PC-9 (cell line): Measurements from ENCODE around the gene ELMO1.

Source experiments
- EZH2 ChIP-seq: fragments of 200-600 bp; sonication (generic); IDR thresholded peaks from 2 replicates; pipeline ENCODE4 v1.8.0; 2017; ENCODE audit warnings: antibody characterized with exemption, low read depth
- TF ChIP-seq, protein P1 (sequence below): fragments of 200-600 bp; sonication (generic); conservative IDR thresholded peaks from 2 replicates; pipeline ENCODE4 v1.6.1; 2017; ENCODE audit warnings: mixed run types, antibody characterized with exemption, mild to moderate bottlenecking, moderate library complexity

GRCh38 chr7:36958111-36958733 lies 490.4 kb downstream of the ELMO1 start:
- TF ChIP-seq, protein P1, sequence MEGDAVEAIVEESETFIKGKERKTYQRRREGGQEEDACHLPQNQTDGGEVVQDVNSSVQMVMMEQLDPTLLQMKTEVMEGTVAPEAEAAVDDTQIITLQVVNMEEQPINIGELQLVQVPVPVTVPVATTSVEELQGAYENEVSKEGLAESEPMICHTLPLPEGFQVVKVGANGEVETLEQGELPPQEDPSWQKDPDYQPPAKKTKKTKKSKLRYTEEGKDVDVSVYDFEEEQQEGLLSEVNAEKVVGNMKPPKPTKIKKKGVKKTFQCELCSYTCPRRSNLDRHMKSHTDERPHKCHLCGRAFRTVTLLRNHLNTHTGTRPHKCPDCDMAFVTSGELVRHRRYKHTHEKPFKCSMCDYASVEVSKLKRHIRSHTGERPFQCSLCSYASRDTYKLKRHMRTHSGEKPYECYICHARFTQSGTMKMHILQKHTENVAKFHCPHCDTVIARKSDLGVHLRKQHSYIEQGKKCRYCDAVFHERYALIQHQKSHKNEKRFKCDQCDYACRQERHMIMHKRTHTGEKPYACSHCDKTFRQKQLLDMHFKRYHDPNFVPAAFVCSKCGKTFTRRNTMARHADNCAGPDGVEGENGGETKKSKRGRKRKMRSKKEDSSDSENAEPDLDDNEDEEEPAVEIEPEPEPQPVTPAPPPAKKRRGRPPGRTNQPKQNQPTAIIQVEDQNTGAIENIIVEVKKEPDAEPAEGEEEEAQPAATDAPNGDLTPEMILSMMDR, result no peak
- TF ChIP-seq EZH2, result no peak
